ENCODE results near the gene SH3BGRL2. TPM values are rescaled to one million over a fixed set of nuclear protein-coding genes. Genes with fewer than 3 reads are reported as not detected.
"Not testable (repeated sequence)": the region's sequence is repeated elsewhere in the genome, so short reads cannot be mapped to it uniquely, and the experiment has no call there.

Gene SH3BGRL2
- total RNA-seq, 1 donor from 2014 or later = 21.2 TPM

GRCh38 chr6:79746325-79746724 is 115.2 kb downstream of the SH3BGRL2 start:
- not testable (repeated sequence) for DNase-seq

- DNase-seq = no peak
Observed at GRCh38 chr6:79750806-79751205, 119.7 kb downstream of the SH3BGRL2 start.

Other genes starting within 250 kb of the SH3BGRL2 start
- 17.3 TPM for gene LCA5, start 93.9 kb upstream of the SH3BGRL2 start, total RNA-seq